SH-SY5Y (cell line): ENCODE data around the gene EFCAB8.

Source experiments
- GATA2 ChIP-seq: IDR thresholded peaks from 2 replicates; pipeline ENCODE4 v1.6.1; 2011; ENCODE audit warnings: mild to moderate bottlenecking, low read depth, low read length
- GATA3 ChIP-seq: IDR thresholded peaks from 2 replicates; pipeline ENCODE4 v1.6.1; 2011; ENCODE audit warnings: low read depth, mild to moderate bottlenecking, low read length, moderate library complexity

GRCh38 chr20:32920066-32920465, 61.3 kb downstream of the EFCAB8 start:
- TF ChIP-seq GATA3 (no peak), GATA2 (no peak)
